ENCODE measurements around the gene ESYT2.

Gene ESYT2

DNA sequence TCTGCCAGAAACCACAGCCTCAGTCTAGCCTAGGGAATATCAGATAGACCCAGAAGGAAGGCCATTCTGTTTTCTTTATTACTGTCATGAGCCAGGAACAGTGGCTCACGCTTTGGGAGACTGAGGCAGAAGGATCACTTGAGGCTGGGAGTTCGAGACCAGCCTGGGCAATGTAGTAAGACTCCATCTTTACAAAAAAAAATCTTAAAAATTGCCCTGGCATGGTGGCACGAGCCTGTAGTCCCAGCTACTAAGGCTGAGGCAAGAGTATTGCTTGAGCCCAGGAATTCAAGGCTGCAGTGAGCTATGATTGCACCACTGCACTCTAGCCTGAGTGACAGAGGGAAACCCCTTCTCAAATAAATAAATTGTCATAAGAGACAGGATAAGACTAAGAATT, 3.7 kb upstream of the ESYT2 start:
- no peak for TF ChIP-seq POLR2AphosphoS5 (IDR thresholded peaks at IDR 0.05; ENCODE audit: low read depth, low read length)
- no peak for TF ChIP-seq POLR2A (IDR thresholded peaks at IDR 0.05; ENCODE audit: low read depth, low read length)
- no peak for TF ChIP-seq TAF1 (IDR thresholded peaks at IDR 0.05; ENCODE audit: borderline replicate concordance, low read depth, low read length)
- DNase-seq (ENCODE audit: insufficient read length): no peak
- no peak for FAIRE-seq

DNA sequence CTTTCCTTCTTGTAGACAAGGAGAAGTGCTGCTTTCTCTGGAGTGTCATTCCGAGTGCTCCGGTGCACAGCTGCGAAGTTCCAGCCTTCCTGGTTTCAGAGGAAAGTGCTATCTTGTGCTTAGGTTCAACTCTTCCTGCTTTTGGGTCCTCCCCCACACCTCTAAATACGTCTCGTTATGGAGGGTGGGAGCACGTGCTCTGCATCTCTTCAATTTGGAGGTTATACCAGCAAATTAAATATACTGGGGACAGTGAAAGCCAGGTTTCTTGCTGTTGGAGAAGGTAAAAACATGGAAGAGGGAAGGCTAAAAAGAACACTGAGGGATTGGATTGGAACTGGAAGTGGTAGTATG, 2.4 kb upstream of the ESYT2 start:
- no peak for FAIRE-seq

DNA sequence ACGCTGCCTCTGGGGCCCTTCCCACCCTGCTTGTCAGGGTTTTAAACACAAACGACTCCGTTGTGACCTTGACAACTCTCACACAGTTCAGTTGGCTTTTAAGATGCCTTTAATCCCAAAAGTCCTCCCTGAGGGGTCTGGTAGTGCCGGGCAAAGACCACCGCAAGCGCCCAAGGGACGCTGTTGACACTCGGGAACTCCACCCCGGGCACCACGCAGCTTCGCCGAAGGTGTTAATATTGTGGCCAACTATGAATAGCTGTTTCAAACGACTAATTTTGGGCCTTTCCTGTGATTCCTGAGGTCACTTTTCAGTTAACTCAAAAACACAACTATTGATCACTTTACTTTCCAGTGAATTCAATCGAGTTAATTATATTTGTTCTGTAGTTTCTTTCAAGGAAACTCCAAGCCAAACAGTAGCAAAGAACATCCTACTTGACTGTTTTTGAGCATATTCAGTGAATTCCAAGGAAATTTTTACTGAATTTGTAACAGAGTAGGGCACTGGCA, 958 bp upstream of the ESYT2 start:
- no peak for TF ChIP-seq POLR2A (IDR thresholded peaks at IDR 0.05; ENCODE audit: low read depth, low read length)
- TF ChIP-seq TAF1 (IDR thresholded peaks at IDR 0.05; ENCODE audit: borderline replicate concordance, low read depth, low read length): no peak
- TF ChIP-seq POLR2AphosphoS5 (IDR thresholded peaks at IDR 0.05; ENCODE audit: low read depth, low read length): no peak
- no peak for FAIRE-seq

More for the DNA sequence above, 2.4 kb upstream of the ESYT2 start:
- DNase-seq (ENCODE audit: insufficient read length): no peak
- TF ChIP-seq POLR2A (IDR thresholded peaks at IDR 0.05; ENCODE audit: low read depth, low read length) (no peak), TAF1 (IDR thresholded peaks at IDR 0.05; ENCODE audit: borderline replicate concordance, low read depth, low read length) (no peak), POLR2AphosphoS5 (IDR thresholded peaks at IDR 0.05; ENCODE audit: low read depth, low read length) (no peak)

DNA sequence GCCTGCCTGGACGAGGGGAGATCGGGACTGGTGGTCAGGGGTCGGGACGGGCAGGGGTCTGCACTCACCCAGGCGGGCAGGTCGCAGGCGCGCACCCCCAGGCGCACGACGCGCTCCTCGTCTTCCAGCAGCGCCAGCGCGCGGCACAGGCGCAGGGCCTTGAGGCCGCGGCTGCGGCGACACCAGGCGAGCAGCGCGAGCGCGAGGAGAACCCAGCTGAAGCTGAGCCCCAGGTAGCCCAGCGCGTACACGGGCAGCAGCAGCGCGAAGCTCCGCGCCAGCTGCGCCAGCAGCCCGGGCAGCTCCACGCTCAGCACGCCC, 328 bp downstream of the ESYT2 start:
- TF ChIP-seq TAF1 (IDR thresholded peaks at IDR 0.05; ENCODE audit: borderline replicate concordance, low read depth, low read length) (no peak), POLR2AphosphoS5 (IDR thresholded peaks at IDR 0.05; ENCODE audit: low read depth, low read length) (no peak), POLR2A (IDR thresholded peaks at IDR 0.05; ENCODE audit: low read depth, low read length) (no peak)
- FAIRE-seq: no peak
- peak; percentile 69 for DNase-seq (ENCODE audit: insufficient read length)

More for the DNA sequence above, 958 bp upstream of the ESYT2 start:
- DNase-seq (ENCODE audit: insufficient read length): no peak

DNA sequence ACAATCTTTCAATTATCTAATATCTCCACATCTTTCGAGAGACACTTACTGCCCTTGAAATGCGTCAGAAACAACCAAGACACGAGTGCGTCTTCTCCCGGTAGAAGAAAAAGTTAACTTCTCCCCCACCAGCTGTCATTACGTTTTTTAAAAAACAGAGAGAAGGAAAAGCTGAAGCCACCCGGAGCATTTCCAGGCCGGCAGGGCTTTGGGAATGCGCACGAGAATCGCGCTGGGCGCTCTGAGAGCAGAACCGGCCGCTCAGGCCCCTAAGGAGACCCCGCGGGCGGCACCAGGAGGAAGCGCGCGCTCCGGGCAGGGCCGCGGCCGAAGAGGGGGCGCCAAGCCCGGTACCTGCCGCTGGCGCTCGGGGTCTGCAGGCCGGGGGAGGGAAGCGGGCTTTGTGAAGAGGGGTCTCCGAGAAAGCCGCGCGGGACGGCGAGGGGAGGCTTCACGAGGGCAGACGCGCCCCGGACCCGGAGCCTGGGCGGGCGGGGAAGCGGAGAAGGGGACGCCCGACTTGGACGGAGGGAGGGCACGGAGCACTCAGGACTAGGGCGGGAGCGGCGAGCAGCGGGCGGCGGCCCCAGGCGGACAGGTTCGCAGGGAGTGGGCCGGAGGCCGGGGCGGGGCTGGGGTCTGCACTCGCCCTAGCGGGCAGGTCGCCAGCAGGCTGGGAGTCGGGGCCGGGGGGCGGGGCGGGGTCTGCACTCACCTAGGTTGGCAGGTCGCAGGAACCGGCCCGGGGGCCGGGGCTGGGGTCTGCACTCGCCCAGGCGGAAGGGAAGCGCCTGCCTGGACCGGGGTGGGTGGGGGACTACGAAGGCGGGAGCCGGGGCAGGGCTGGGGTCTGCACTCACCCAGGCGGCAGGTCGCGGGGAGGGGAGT, 932 bp downstream of the ESYT2 start:
- no peak for FAIRE-seq
- DNase-seq (ENCODE audit: insufficient read length): peak; percentile 26
- TF ChIP-seq TAF1 (IDR thresholded peaks at IDR 0.05; ENCODE audit: borderline replicate concordance, low read depth, low read length) (no peak), POLR2AphosphoS5 (IDR thresholded peaks at IDR 0.05; ENCODE audit: low read depth, low read length) (no peak), POLR2A (IDR thresholded peaks at IDR 0.05; ENCODE audit: low read depth, low read length) (no peak)

DNA sequence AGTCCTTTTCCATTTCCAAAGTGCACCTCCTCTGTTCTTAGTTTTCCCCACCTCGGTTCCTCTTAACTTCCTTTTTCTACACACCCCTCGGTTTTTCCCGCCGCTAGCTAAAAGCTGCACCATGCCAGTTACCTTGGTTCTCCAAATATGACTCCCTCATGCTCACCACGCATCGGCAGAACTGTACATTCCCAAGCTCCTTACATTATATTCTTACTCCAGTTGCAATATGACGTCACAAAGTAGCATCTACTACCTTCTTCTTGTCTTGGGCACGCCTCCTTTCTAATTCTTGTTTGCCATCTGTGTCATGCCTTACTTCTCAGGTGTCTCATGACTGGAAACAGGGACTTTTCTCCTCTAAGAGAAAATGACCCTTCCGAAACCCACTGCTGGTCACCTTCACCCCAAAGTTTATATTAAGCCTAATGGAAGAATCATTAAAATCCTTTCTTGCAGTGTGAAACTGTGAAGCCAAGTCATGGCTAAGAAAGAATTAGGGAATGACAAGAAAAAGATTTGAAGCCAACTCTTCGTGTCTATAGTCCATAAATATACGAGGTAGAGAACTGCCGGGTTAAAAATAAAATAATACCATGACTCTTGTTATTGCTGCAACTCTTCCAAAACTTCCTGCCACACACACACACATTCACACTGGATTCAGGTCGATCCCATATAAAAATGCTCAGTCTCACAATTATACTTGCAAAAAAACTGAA, 1.7 kb downstream of the ESYT2 start:
- DNase-seq (ENCODE audit: insufficient read length) (no peak), FAIRE-seq (peak; percentile 67)
- no peak for TF ChIP-seq TAF1 (IDR thresholded peaks at IDR 0.05; ENCODE audit: borderline replicate concordance, low read depth, low read length)
- no peak for TF ChIP-seq POLR2AphosphoS5 (IDR thresholded peaks at IDR 0.05; ENCODE audit: low read depth, low read length)
- TF ChIP-seq POLR2A (IDR thresholded peaks at IDR 0.05; ENCODE audit: low read depth, low read length): no peak

DNA sequence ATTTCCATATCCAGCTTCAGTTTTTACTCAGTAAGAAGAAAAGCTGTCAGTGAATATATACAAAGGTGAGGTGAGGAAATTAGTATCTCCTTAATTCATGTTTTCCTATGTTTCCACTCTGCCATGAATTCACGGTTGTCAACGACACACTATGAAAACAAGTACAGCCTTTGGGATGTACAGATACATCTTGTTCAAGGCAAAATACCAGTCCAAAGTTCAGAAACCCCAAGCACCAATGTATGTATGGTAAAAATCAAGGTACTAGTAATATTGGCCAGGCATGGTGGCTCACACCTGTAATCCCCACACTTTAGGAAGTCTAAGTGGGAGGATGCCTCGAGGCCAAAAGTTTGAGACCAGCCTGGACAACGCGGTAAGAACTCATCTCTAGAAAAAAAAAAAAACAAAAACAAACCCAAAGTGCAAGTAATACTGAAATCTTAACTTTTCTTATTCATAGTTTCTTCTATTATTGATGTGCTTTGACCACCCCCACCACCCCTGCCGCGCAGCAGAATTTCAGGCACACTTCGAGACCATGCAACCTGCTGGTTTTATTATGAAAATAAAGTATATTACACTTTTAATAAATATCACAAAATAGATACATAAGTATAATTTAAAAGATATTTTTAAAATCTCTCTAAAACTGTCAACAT, 3.5 kb downstream of the ESYT2 start:
- FAIRE-seq (no peak), DNase-seq (ENCODE audit: insufficient read length) (no peak)
- no peak for TF ChIP-seq POLR2AphosphoS5 (IDR thresholded peaks at IDR 0.05; ENCODE audit: low read depth, low read length)
- no peak for TF ChIP-seq TAF1 (IDR thresholded peaks at IDR 0.05; ENCODE audit: borderline replicate concordance, low read depth, low read length)
- no peak for TF ChIP-seq POLR2A (IDR thresholded peaks at IDR 0.05; ENCODE audit: low read depth, low read length)

DNA sequence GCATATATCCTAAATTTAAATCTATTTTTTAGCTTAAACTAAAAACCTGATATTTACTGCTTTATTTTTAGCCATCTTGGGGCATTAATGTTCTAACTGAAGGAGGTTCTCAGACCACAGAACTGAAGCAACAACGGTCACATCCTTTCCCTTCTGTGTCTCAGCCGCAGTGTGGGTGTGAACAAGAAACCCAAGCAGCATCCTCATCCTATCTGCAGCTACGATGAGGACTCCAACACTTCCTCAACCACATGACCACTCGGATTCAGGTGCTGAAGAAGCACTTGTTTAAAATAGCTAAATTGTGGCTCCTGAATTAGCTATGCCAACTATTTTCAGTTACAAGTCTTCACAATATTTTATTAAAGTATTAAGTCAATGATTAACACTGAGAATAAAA, 5.3 kb downstream of the ESYT2 start:
- FAIRE-seq (peak; percentile 66), DNase-seq (ENCODE audit: insufficient read length) (no peak)
- TF ChIP-seq POLR2AphosphoS5 (IDR thresholded peaks at IDR 0.05; ENCODE audit: low read depth, low read length) (no peak), POLR2A (IDR thresholded peaks at IDR 0.05; ENCODE audit: low read depth, low read length) (peak; percentile 42; the same call in 1 of the 2 replicates)

DNA sequence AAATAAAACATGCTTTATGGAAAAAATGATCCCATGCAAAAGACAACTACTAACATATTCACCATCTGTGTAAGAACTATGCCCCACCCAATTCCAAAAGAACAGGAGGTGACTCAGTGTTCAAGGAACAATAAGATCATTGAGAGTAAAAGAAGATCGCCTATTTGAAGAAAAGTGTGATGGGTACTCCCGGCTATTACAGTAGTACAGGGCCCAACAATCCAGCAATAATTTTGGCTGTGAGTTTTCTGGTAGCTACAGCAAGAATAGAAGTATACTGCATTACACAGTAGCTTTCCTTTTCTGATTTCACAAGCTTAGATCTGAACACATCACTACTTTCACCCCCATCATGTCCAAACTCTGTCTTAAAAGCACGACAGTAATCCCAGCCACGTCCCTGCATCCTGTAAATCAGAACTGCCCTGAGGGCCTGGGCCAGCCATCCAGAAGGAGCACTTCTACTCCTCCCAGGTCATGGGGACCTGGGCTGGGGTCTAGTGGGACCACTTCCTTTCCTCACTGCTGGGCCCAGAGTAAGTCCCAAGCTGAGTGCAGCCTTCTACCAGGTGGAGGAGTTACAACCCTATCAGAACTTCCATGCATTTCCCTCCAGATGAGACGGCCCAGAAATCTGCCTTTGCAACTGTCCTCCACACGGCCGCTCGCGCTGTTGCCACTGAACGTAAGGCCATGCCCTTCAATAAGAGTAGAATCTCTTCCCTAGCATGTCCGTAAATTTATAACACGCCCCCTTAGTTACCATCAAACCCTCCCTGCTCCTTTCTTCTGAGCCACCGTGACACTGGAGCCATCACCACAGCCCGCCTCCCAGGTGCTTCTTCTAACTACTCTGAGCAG, 7.9 kb downstream of the ESYT2 start:
- TF ChIP-seq POLR2AphosphoS5 (IDR thresholded peaks at IDR 0.05; ENCODE audit: low read depth, low read length) (no peak), TAF1 (IDR thresholded peaks at IDR 0.05; ENCODE audit: borderline replicate concordance, low read depth, low read length) (no peak), POLR2A (IDR thresholded peaks at IDR 0.05; ENCODE audit: low read depth, low read length) (no peak)
- DNase-seq (ENCODE audit: insufficient read length) (no peak), FAIRE-seq (no peak)

DNA sequence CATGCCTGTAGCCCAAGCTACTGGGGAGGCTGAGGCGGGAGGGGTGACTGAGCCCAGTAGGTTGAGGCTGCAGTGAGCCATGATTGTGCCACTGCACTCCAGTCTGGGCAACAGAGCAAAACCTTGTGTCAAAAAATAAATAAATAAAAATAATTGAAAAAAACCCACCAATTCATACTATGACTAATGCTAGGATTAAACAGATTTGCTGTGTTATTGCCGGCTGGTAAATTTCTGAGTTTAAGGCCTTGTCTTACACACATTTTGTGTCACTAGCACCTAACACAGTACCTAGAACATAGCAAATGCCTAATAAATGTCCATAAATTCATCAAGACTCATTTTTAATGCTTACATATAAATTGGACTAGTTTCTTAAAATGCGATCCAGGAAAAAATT, 8.7 kb downstream of the ESYT2 start:
- TF ChIP-seq TAF1 (IDR thresholded peaks at IDR 0.05; ENCODE audit: borderline replicate concordance, low read depth, low read length): no peak
- no peak for TF ChIP-seq POLR2A (IDR thresholded peaks at IDR 0.05; ENCODE audit: low read depth, low read length)
- TF ChIP-seq POLR2AphosphoS5 (IDR thresholded peaks at IDR 0.05; ENCODE audit: low read depth, low read length): no peak
- FAIRE-seq: no peak
- DNase-seq (ENCODE audit: insufficient read length): no peak
